Measurements from ENCODE around the gene ATOX1.
A peak's percentile ranks its signal among the peaks of the same experiment; 100 is the strongest.
"Not testable (repeated sequence)": the region's sequence is repeated elsewhere in the genome, so short reads cannot be mapped to it uniquely, and the experiment has no call there.

The ATOX1 gene

GRCh38 chr5:151740958-151741373 lies 17.5 kb downstream of the ATOX1 start:
- DNase-seq (ENCODE audit: low read depth), result peak; percentile 68
- Histone ChIP-seq H3K36me3 (ENCODE audit: control insufficient read depth, insufficient read depth, low read length, severe bottlenecking) (peaks cover 4% of the 10 kb centered on the region), H3K4me1 (ENCODE audit: control insufficient read depth, insufficient read depth, low read length) (peaks cover 89% of the 10 kb centered on the region), H3K9me3 (ENCODE audit: control insufficient read depth, low read length) (no peaks in the 10 kb centered on the region), H3K4me3 (ENCODE audit: low read length) (peak overlapping the region; percentile 58), H3K27me3 (replicated peaks; ENCODE audit: control insufficient read depth, insufficient read depth, low read length) (no peaks in the 10 kb centered on the region), H3K9ac (ENCODE audit: low read length) (peak overlapping the region; percentile 85)

DNA sequence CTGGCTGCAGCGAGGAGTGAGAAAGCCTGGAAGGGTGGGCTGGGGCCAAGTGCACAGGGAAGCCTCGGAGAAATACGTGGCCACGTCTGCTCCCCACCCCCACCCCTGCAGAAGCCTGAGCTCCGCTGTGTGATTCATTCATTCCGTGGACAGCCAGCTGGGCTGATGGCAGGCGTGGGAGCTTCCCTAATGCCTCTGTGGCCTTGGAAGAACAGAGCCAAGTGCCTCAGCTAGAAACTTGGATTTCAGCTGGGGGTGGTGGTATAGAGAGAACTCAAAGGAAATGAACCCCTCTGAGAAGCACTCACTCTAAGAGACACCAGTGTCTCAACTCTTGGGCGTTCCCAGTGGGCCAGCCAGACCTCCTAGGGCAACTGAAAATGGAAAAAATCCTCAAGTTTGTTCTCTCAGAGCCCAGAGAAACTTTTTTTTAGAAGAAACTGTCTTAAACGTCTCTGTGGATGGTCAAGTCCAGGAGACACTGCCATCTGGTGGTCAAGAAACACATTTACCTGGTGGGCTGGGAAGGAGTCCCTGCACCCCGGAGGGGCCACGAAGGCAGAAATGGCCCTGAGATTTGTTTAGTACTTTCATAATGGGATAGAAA lies 18.0 kb downstream of the ATOX1 start:
- peak overlapping the region; percentile 58 for H3K4me3 ChIP-seq (ENCODE audit: low read length)
- DNase-seq (ENCODE audit: low read depth), result peak; percentile 95
- H3K27me3 ChIP-seq (replicated peaks; ENCODE audit: control insufficient read depth, insufficient read depth, low read length), result no peaks in the 10 kb centered on the region
- H3K36me3 ChIP-seq (ENCODE audit: control insufficient read depth, insufficient read depth, low read length, severe bottlenecking), result no peaks in the 10 kb centered on the region
- peaks cover 84% of the 10 kb centered on the region for H3K4me1 ChIP-seq (ENCODE audit: control insufficient read depth, insufficient read depth, low read length)
- H3K9ac ChIP-seq (ENCODE audit: low read length), result peak overlapping the region; percentile 85
- no peaks in the 10 kb centered on the region for H3K9me3 ChIP-seq (ENCODE audit: control insufficient read depth, low read length)

DNA sequence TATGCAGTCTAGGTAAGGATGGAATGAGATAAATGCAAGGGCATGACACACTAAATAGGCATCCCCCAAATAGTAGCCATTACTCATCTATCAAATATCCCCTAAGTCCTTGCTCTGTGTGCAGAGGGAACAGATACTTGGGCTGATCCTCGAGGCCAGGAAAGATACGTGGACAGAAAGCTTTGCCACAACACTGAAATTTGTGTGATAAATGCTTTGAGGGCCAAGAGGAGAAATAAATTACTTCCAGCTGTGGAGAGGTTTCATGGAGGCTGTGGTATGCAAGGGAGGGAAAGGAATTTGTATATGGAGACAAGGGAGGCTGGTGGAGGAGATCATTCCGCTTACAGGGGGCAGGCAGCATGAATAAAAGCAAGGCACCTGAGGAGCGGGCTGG lies 18.5 kb downstream of the ATOX1 start:
- H3K9me3 ChIP-seq (ENCODE audit: control insufficient read depth, low read length), result no peaks in the 10 kb centered on the region
- H3K27me3 ChIP-seq (replicated peaks; ENCODE audit: control insufficient read depth, insufficient read depth, low read length), result no peaks in the 10 kb centered on the region
- H3K4me3 ChIP-seq (ENCODE audit: low read length), result peak overlapping the region; percentile 58
- DNase-seq (ENCODE audit: low read depth), result peak; percentile 90
- H3K9ac ChIP-seq (ENCODE audit: low read length), result peak overlapping the region; percentile 85
- H3K4me1 ChIP-seq (ENCODE audit: control insufficient read depth, insufficient read depth, low read length), result peaks cover 79% of the 10 kb centered on the region
- H3K36me3 ChIP-seq (ENCODE audit: control insufficient read depth, insufficient read depth, low read length, severe bottlenecking), result no peaks in the 10 kb centered on the region

- DNase-seq (ENCODE audit: low read depth), result no peak
- Histone ChIP-seq H3K27me3 (replicated peaks; ENCODE audit: control insufficient read depth, insufficient read depth, low read length) (no peaks in the 10 kb centered on the region), H3K9ac (ENCODE audit: low read length) (peak overlapping the region; percentile 85), H3K9me3 (ENCODE audit: control insufficient read depth, low read length) (no peaks in the 10 kb centered on the region), H3K4me3 (ENCODE audit: low read length) (peak overlapping the region; percentile 58), H3K4me1 (ENCODE audit: control insufficient read depth, insufficient read depth, low read length) (peaks cover 73% of the 10 kb centered on the region), H3K36me3 (ENCODE audit: control insufficient read depth, insufficient read depth, low read length, severe bottlenecking) (no peaks in the 10 kb centered on the region)
These were observed 19.0 kb downstream of the ATOX1 start for GRCh38 chr5:151739395-151739794.

DNA sequence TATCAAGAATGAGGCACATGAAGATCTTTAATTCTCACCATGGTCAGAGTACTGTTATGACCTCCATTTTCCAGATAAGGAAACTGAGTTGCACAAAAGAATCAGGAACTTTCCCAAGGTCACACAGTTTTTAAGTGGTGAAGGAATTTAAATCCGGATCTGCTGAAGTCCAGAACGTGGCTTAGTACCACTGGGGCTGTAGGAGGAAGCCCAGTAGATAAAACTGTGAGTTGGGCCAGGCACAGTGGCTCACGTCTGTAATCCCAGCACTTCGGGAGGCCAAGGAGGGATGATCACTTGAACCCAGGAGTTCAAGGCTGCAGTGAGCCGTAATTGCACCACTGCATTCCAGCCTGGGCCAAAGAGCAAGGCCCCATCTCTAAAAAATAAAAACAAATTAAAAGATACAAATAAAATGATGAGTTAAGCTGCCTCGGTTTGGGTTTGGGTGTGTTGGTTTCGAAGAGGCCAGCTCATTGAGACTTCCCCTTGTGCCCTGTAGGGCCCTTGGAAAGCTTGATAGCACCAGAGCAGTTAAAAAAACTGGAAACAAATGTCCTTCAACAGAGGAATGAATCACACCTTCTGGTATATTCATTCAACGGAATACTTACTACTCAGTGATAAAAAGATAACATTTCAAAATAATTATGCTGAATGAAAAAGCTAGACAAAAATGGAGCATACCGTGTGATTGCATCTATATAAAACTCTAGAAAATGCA lies 20.1 kb downstream of the ATOX1 start:
- H3K9me3 ChIP-seq (ENCODE audit: control insufficient read depth, low read length), result no peaks in the 10 kb centered on the region
- H3K27me3 ChIP-seq (replicated peaks; ENCODE audit: control insufficient read depth, insufficient read depth, low read length), result no peaks in the 10 kb centered on the region
- peaks cover 63% of the 10 kb centered on the region for H3K4me1 ChIP-seq (ENCODE audit: control insufficient read depth, insufficient read depth, low read length)
- DNase-seq (ENCODE audit: low read depth), result no peak
- no peak overlapping the region for H3K4me3 ChIP-seq (ENCODE audit: low read length)
- no peaks in the 10 kb centered on the region for H3K36me3 ChIP-seq (ENCODE audit: control insufficient read depth, insufficient read depth, low read length, severe bottlenecking)
- H3K9ac ChIP-seq (ENCODE audit: low read length), result peak overlapping the region; percentile 40

GRCh38 chr5:151737431-151737830 lies 21.0 kb downstream of the ATOX1 start:
- no peak for DNase-seq (ENCODE audit: low read depth)
- no peak overlapping the region for H3K4me3 ChIP-seq (ENCODE audit: low read length)

DNA sequence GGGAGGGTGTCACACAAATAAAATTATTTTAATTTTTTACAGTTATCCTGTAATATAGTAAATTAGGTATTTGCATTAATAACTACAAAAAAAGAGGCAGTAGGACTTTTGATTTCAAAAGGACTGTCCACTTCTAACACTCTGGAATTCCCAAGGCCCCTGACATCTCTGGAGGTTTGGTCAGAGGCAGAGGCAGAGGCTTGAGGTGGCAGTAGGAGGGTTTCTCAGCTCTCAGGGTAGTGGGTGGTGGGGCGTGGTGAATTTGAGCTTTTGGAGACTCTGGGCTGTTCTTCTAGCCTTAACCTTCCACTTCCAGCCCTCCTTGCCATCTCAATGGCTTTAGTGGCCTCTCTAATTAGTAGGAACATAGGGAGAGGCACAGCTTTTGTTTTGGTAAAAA lies 22.8 kb downstream of the ATOX1 start:
- H3K27me3 ChIP-seq (replicated peaks; ENCODE audit: control insufficient read depth, insufficient read depth, low read length), result no peaks in the 10 kb centered on the region
- DNase-seq (ENCODE audit: low read depth), result no peak
- H3K9ac ChIP-seq (ENCODE audit: low read length), result no peak overlapping the region
- peaks cover 36% of the 10 kb centered on the region for H3K4me1 ChIP-seq (ENCODE audit: control insufficient read depth, insufficient read depth, low read length)
- H3K4me3 ChIP-seq (ENCODE audit: low read length), result no peak overlapping the region
- H3K9me3 ChIP-seq (ENCODE audit: control insufficient read depth, low read length), result no peaks in the 10 kb centered on the region
- H3K36me3 ChIP-seq (ENCODE audit: control insufficient read depth, insufficient read depth, low read length, severe bottlenecking), result no peaks in the 10 kb centered on the region

More at GRCh38 chr5:151737431-151737830, 21.0 kb downstream of the ATOX1 start:
- no peak overlapping the region for H3K9ac ChIP-seq (ENCODE audit: low read length)
- peaks cover 54% of the 10 kb centered on the region for H3K4me1 ChIP-seq (ENCODE audit: control insufficient read depth, insufficient read depth, low read length)
- no peaks in the 10 kb centered on the region for H3K9me3 ChIP-seq (ENCODE audit: control insufficient read depth, low read length)
- no peaks in the 10 kb centered on the region for H3K36me3 ChIP-seq (ENCODE audit: control insufficient read depth, insufficient read depth, low read length, severe bottlenecking)
- no peaks in the 10 kb centered on the region for H3K27me3 ChIP-seq (replicated peaks; ENCODE audit: control insufficient read depth, insufficient read depth, low read length)

- Histone ChIP-seq H3K36me3 (ENCODE audit: control insufficient read depth, insufficient read depth, low read length, severe bottlenecking) (no peaks in the 10 kb centered on the region), H3K27me3 (replicated peaks; ENCODE audit: control insufficient read depth, insufficient read depth, low read length) (no peaks in the 10 kb centered on the region), H3K9ac (ENCODE audit: low read length) (no peak overlapping the region), H3K4me1 (ENCODE audit: control insufficient read depth, insufficient read depth, low read length) (peaks cover 21% of the 10 kb centered on the region), H3K9me3 (ENCODE audit: control insufficient read depth, low read length) (no peaks in the 10 kb centered on the region), H3K4me3 (ENCODE audit: low read length) (no peak overlapping the region)
- no peak for DNase-seq (ENCODE audit: low read depth)
These were observed 24.4 kb downstream of the ATOX1 start for GRCh38 chr5:151734064-151734408.

DNA sequence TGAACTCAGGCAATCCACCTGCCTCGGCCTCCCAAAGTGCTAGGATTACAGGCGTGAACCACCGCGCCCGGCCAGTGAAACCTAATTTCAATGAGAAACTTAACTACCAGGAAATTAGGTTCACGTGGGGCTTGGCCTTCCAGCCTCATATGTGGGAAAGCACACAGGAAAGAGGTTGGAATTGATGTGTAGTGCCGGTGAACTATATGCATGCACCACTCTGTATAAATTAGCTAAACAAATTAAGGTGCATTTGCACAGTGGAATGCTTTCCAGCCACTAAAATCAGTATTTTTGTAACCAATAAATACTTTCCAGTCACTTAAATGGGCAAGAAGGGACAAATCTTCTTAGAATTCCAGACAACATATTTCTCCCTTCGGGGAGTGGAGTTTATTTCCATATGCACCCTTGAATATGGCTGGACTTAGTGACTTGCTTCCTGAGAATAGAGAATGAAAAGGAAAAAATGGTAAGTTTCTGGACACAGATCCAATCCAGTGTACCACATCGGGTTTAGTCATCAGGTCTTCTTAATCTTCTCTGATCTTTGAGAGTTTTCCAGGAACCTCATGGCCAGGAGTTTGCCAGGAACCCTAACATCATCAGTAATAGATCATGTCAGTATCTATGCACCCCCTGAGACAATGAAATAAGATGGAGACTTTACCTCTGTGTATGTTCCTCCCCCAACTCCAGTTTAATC lies 24.9 kb downstream of the ATOX1 start:
- Histone ChIP-seq H3K4me3 (ENCODE audit: low read length) (no peak overlapping the region), H3K36me3 (ENCODE audit: control insufficient read depth, insufficient read depth, low read length, severe bottlenecking) (no peaks in the 10 kb centered on the region), H3K9ac (ENCODE audit: low read length) (no peak overlapping the region), H3K9me3 (ENCODE audit: control insufficient read depth, low read length) (no peaks in the 10 kb centered on the region), H3K4me1 (ENCODE audit: control insufficient read depth, insufficient read depth, low read length) (peaks cover 17% of the 10 kb centered on the region), H3K27me3 (replicated peaks; ENCODE audit: control insufficient read depth, insufficient read depth, low read length) (no peaks in the 10 kb centered on the region)
- DNase-seq (ENCODE audit: low read depth), result no peak

GRCh38 chr5:151730381-151730780 lies 28.1 kb downstream of the ATOX1 start:
- H3K36me3 ChIP-seq (ENCODE audit: control insufficient read depth, insufficient read depth, low read length, severe bottlenecking), result no peaks in the 10 kb centered on the region

DNA sequence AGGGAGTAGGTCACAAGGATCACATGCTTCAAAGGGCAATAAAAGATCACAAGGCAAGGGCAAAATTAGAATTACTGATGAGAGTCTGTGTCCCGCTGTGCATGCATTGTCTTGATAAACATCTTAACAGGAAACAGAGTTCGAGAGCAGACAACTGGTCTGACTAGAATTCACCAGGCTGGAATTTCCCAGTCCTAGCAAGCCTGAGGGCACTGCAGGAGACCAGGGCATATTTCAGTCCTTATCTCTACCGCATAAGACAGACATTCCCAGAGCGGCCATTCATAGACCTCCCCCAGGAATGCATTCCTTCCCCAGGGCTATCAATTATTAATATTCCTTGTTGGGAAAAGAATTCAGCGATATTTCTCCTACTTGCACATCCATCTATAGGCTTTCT lies 28.8 kb downstream of the ATOX1 start:
- not testable (repeated sequence) for H3K9me3 ChIP-seq (ENCODE audit: control insufficient read depth, low read length); H3K36me3 ChIP-seq (ENCODE audit: control insufficient read depth, insufficient read depth, low read length, severe bottlenecking); H3K4me3 ChIP-seq (ENCODE audit: low read length); H3K9ac ChIP-seq (ENCODE audit: low read length); H3K4me1 ChIP-seq (ENCODE audit: control insufficient read depth, insufficient read depth, low read length); DNase-seq (ENCODE audit: low read depth); H3K27me3 ChIP-seq (replicated peaks; ENCODE audit: control insufficient read depth, insufficient read depth, low read length)

More at GRCh38 chr5:151730381-151730780, 28.1 kb downstream of the ATOX1 start:
- DNase-seq (ENCODE audit: low read depth), result no peak
- Histone ChIP-seq H3K9me3 (ENCODE audit: control insufficient read depth, low read length) (no peaks in the 10 kb centered on the region), H3K4me3 (ENCODE audit: low read length) (no peak overlapping the region), H3K4me1 (ENCODE audit: control insufficient read depth, insufficient read depth, low read length) (no peaks in the 10 kb centered on the region), H3K27me3 (replicated peaks; ENCODE audit: control insufficient read depth, insufficient read depth, low read length) (no peaks in the 10 kb centered on the region), H3K9ac (ENCODE audit: low read length) (no peak overlapping the region)

Measured in adipocyte (in vitro differentiated cells).